Measurements from ENCODE around the gene TNRC18.

The TNRC18 gene

DNA sequence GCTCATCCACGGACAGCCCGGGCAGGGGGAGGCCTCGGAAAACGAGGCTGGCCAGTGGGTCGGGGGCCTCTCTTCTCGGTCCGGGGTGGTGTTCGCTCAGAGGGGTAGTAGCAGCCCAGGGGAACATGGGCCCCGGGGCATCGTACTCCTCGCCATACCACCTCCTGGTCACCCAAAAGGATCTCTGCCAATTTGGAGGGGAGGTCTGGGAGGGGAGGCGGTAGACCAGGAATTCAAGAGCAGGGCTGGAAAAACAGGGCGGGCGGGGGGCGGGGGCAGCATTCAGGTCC, 73.5 kb downstream of the TNRC18 start:
- no peak overlapping the region for H3K27ac ChIP-seq (ENCODE audit: extremely low read depth, low read depth, low read length)
- POLR2A ChIA-PET: no interaction called here
- CTCF ChIA-PET: no interaction called here
- peaks cover 17 to 30% of the 10 kb centered on the region in 2 experiments for H3K36me3 ChIP-seq (ENCODE audit: control insufficient read depth in 2 of 2, insufficient read depth in 1 of 2, low read length in 2 of 2)
- H3K4me3 ChIP-seq (ENCODE audit: low read depth, low read length): no peak overlapping the region
- no peaks in the 10 kb centered on the region; the same call in 1 of the 2 replicates for H3K4me1 ChIP-seq (ENCODE audit: control insufficient read depth, insufficient read depth, low read length)
- no peaks in the 10 kb centered on the region for H3K9me3 ChIP-seq (ENCODE audit: control insufficient read depth, insufficient read depth, low read depth, low read length)
- TF ChIP-seq ZNF449 (tag by site-specific recombination; IDR thresholded peaks at IDR 0.05): no peak
- TF ChIP-seq KLF9 (tag by site-specific recombination; IDR thresholded peaks at IDR 0.05; ENCODE audit: low read depth): no peak
- no peak for TF ChIP-seq HOXC10 (CRISPR knock-in tag; IDR thresholded peaks at IDR 0.05)
- no peak for TF ChIP-seq ZNF600 (tag by site-specific recombination; IDR thresholded peaks at IDR 0.05)
- TF ChIP-seq ZNF324 (tag by site-specific recombination; IDR thresholded peaks at IDR 0.05): no peak
- no peak for TF ChIP-seq ZNF529 (tag by site-specific recombination; IDR thresholded peaks at IDR 0.05; ENCODE audit: insufficient replicate concordance)
- no peak for TF ChIP-seq SCRT2 (tag by site-specific recombination; IDR thresholded peaks at IDR 0.05)
- TF ChIP-seq ZNF768 (tag by site-specific recombination; IDR thresholded peaks at IDR 0.05): no peak
- no peak for TF ChIP-seq ZNF701 (tag by site-specific recombination; IDR thresholded peaks at IDR 0.05)
- TF ChIP-seq ZNF223 (tag by site-specific recombination; IDR thresholded peaks at IDR 0.05): no peak
- TF ChIP-seq RBAK (tag by site-specific recombination; IDR thresholded peaks at IDR 0.05): no peak
- TF ChIP-seq ZBTB48 (tag by site-specific recombination; IDR thresholded peaks at IDR 0.05): no peak
- no peak for TF ChIP-seq ZNF843 (tag by site-specific recombination; IDR thresholded peaks at IDR 0.05)

- Histone ChIP-seq H3K4me3 (ENCODE audit: low read depth, low read length) (no peak overlapping the region), H3K27ac (ENCODE audit: extremely low read depth, low read depth, low read length) (no peak overlapping the region), H3K9me3 (ENCODE audit: control insufficient read depth, insufficient read depth, low read depth, low read length) (no peaks in the 10 kb centered on the region), H3K4me1 (ENCODE audit: control insufficient read depth, insufficient read depth, low read length) (no peaks in the 10 kb centered on the region), H3K36me3 (ENCODE audit: control insufficient read depth in 2 of 2, insufficient read depth in 1 of 2, low read length in 2 of 2) (peaks cover 16 to 31% of the 10 kb centered on the region in 2 experiments)
- POLR2A ChIA-PET: no interaction called here
- CTCF ChIA-PET: no interaction called here
- no peak for TF ChIP-seq ZNF157 (tag by site-specific recombination; IDR thresholded peaks at IDR 0.05)
- TF ChIP-seq, protein P1, sequence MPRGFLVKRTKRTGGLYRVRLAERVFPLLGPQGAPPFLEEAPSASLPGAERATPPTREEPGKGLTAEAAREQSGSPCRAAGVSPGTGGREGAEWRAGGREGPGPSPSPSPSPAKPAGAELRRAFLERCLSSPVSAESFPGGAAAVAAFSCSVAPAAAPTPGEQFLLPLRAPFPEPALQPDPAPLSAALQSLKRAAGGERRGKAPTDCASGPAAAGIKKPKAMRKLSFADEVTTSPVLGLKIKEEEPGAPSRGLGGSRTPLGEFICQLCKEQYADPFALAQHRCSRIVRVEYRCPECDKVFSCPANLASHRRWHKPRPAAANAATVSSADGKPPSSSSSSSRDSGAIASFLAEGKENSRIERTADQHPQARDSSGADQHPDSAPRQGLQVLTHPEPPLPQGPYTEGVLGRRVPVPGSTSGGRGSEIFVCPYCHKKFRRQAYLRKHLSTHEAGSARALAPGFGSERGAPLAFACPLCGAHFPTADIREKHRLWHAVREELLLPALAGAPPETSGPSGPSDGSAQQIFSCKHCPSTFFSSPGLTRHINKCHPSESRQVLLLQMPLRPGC (tag by site-specific recombination; IDR thresholded peaks at IDR 0.05): no peak
- TF ChIP-seq, protein P2, sequence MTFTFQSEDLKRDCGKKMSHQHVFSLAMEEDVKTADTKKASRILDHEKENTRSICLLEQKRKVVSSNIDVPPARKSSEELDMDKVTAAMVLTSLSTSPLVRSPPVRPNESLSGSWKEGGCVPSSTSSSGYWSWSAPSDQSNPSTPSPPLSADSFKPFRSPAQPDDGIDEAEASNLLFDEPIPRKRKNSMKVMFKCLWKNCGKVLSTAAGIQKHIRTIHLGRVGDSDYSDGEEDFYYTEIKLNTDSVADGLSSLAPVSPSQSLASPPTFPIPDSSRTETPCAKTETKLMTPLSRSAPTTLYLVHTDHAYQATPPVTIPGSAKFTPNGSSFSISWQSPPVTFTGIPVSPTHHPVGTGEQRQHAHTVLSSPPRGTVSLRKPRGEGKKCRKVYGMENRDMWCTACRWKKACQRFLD (tag by site-specific recombination; IDR thresholded peaks at IDR 0.05): no peak
- no peak for TF ChIP-seq ZNF449 (tag by site-specific recombination; IDR thresholded peaks at IDR 0.05)
- no peak for TF ChIP-seq GLIS1 (tag by site-specific recombination; IDR thresholded peaks at IDR 0.05)
- no peak for TF ChIP-seq ZNF121 (tag by site-specific recombination; IDR thresholded peaks at IDR 0.05)
- TF ChIP-seq ZNF350 (tag by site-specific recombination; IDR thresholded peaks at IDR 0.05): no peak
- TF ChIP-seq GLI4 (tag by site-specific recombination; IDR thresholded peaks at IDR 0.05): no peak
- TF ChIP-seq ZNF521 (tag by site-specific recombination; IDR thresholded peaks at IDR 0.05): no peak
- TF ChIP-seq ZNF701 (tag by site-specific recombination; IDR thresholded peaks at IDR 0.05): no peak
- TF ChIP-seq HOXA7 (CRISPR knock-in tag; IDR thresholded peaks at IDR 0.05; ENCODE audit: borderline replicate concordance): no peak
- TF ChIP-seq ZNF214 (tag by site-specific recombination; IDR thresholded peaks at IDR 0.05; ENCODE audit: borderline replicate concordance): no peak
- TF ChIP-seq YY1 (tag by site-specific recombination; IDR thresholded peaks at IDR 0.05): no peak
- TF ChIP-seq ZNF23 (tag by site-specific recombination; IDR thresholded peaks at IDR 0.05; ENCODE audit: borderline replicate concordance): no peak
- no peak for TF ChIP-seq ZNF16 (tag by site-specific recombination; IDR thresholded peaks at IDR 0.05; ENCODE audit: low read depth)
- no peak for TF ChIP-seq ZNF621 (tag by site-specific recombination; IDR thresholded peaks at IDR 0.05)
- no peak for TF ChIP-seq TRIM28 (IDR thresholded peaks at IDR 0.05; ENCODE audit: borderline replicate concordance, low read length)
- no peak for TF ChIP-seq ZNF266 (tag by site-specific recombination; IDR thresholded peaks at IDR 0.05; ENCODE audit: low read depth)
- TF ChIP-seq RBAK (tag by site-specific recombination; IDR thresholded peaks at IDR 0.05): no peak
Observed at GRCh38 chr7:5349437-5350173, 74.0 kb downstream of the TNRC18 start.

Data from HEK293 (cell line).